ENCODE measurements around the gene GRID1. TPM values are rescaled to one million over a fixed set of nuclear protein-coding genes. Genes with fewer than 3 reads are reported as not detected.

The GRID1 gene
- total and polyA plus RNA-seq, 2 experiments from 2014 or later, result not detected

DNA sequence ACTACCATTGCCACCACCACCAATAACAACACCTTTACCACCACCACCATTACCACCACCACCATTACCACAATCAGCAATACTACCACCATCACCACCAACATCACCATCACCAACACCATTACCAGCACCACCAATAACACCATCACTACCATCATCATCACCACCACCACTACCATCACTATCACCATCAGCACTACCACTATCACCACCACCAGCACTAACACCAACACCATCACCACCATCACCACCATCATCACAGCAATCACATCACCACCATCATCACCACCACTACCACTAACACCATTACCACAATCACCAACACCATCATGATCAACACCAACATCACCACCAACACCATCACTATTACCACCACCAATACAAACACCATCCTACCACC lies 249.5 kb downstream of the GRID1 start:
- no peak for TF ChIP-seq EZH2 (IDR thresholded peaks at IDR 0.05; ENCODE audit: insufficient read depth, poor library complexity, severe bottlenecking)
- TF ChIP-seq EZH2phosphoT487 (IDR thresholded peaks at IDR 0.05; ENCODE audit: insufficient read depth, low read depth), result no peak
- no peak overlapping the region for H3K4me3 ChIP-seq
- no peaks in the 10 kb centered on the region for H3K79me2 ChIP-seq (ENCODE audit: insufficient read depth)
- in situ Hi-C loops (cut with MboI), result no loop called here
- no peak overlapping the region for H2AFZ ChIP-seq
- no peaks in the 10 kb centered on the region for H3F3A ChIP-seq (ENCODE audit: insufficient read depth)
- H3K4me1 ChIP-seq (ENCODE audit: insufficient read depth), result no peaks in the 10 kb centered on the region
- no peak overlapping the region for H3K27ac ChIP-seq
- H3K36me3 ChIP-seq (ENCODE audit: low read depth), result no peaks in the 10 kb centered on the region
- no peak for DNase-seq
- H3K9me3 ChIP-seq (ENCODE audit: low read depth), result no peaks in the 10 kb centered on the region
- no peak overlapping the region for H3K9ac ChIP-seq
- H3K4me2 ChIP-seq (ENCODE audit: unreplicated experiment), result no peak overlapping the region
- H4K20me1 ChIP-seq (ENCODE audit: insufficient read depth), result no peaks in the 10 kb centered on the region
- no peaks in the 10 kb centered on the region for H3K9me2 ChIP-seq (ENCODE audit: insufficient read depth)
- no peaks in the 10 kb centered on the region for H3K27me3 ChIP-seq (replicated peaks; ENCODE audit: insufficient read depth)

DNA sequence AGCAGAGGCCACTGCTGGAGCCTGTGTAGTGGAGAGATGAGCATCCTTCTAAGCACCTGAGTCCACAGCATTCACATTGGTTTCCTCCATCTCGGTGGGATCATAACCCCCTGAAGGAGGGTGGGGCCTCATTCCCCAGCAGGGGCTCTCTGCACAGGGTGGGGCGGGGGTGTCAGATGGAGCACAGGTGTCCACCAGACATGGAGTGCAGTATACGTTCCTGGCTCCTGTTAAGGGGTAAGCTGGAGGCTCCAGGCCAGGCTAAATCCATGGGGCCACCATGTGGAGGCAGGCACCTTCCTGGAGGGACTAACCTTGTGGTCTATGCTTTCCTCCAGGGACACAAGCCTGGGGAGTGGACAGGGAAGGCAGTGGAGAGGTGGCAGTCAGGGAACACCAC lies 252.6 kb downstream of the GRID1 start:
- Histone ChIP-seq H3K9me3 (ENCODE audit: low read depth) (no peaks in the 10 kb centered on the region), H3K36me3 (ENCODE audit: low read depth) (no peaks in the 10 kb centered on the region), H3K4me1 (ENCODE audit: insufficient read depth) (no peaks in the 10 kb centered on the region), H3K27ac (no peak overlapping the region), H3K27me3 (replicated peaks; ENCODE audit: insufficient read depth) (no peaks in the 10 kb centered on the region), H3K9ac (no peak overlapping the region), H3K79me2 (ENCODE audit: insufficient read depth) (no peaks in the 10 kb centered on the region), H3F3A (ENCODE audit: insufficient read depth) (no peaks in the 10 kb centered on the region), H3K9me2 (ENCODE audit: insufficient read depth) (no peaks in the 10 kb centered on the region), H3K4me2 (ENCODE audit: unreplicated experiment) (no peak overlapping the region), H2AFZ (no peak overlapping the region), H3K4me3 (no peak overlapping the region), H4K20me1 (ENCODE audit: insufficient read depth) (no peaks in the 10 kb centered on the region)
- in situ Hi-C loops (cut with MboI), result no loop called here
- 0 to 6% methylated on average over 3 of the region's 3 CpGs for WGBS, 2 experiments (ENCODE audit: low coverage in 1 of 2, low lambda C conversion rate in 2 of 2, missing lambda C conversion rate in 2 of 2)
- TF ChIP-seq EZH2 (IDR thresholded peaks at IDR 0.05; ENCODE audit: insufficient read depth, poor library complexity, severe bottlenecking), result no peak
- TF ChIP-seq EZH2phosphoT487 (IDR thresholded peaks at IDR 0.05; ENCODE audit: insufficient read depth, low read depth), result no peak
- no peak for DNase-seq

DNA sequence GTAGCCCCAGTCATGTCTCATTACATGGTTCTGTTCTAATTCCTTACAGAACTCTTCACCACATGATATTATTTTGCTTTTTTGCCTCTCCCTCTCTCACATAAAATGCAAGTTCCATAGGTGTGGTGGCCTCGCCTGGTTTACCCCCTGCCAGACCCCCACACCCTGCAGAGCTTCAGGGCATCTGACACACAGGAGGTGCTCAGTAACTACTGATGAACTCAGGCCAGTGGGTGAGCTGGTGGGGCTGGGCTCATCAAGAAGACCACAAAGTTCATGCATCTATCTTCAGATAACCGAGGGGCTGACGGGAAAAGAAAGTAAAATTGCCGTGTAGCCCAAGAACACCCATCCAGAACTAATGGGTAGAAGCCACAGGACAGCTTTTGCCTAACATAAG lies 253.1 kb downstream of the GRID1 start:
- 21 to 22% methylated on average over 4 of the region's 4 CpGs for WGBS, 2 experiments (ENCODE audit: low coverage in 1 of 2, low lambda C conversion rate in 2 of 2, missing lambda C conversion rate in 2 of 2)
- H3K79me2 ChIP-seq (ENCODE audit: insufficient read depth), result no peaks in the 10 kb centered on the region
- no peak overlapping the region for H2AFZ ChIP-seq
- H3K9me3 ChIP-seq (ENCODE audit: low read depth), result no peaks in the 10 kb centered on the region
- in situ Hi-C loops (cut with MboI), result no loop called here
- H4K20me1 ChIP-seq (ENCODE audit: insufficient read depth), result no peaks in the 10 kb centered on the region
- no peaks in the 10 kb centered on the region for H3K36me3 ChIP-seq (ENCODE audit: low read depth)
- no peak overlapping the region for H3K27ac ChIP-seq
- no peak overlapping the region for H3K4me3 ChIP-seq
- TF ChIP-seq EZH2 (IDR thresholded peaks at IDR 0.05; ENCODE audit: insufficient read depth, poor library complexity, severe bottlenecking) (no peak), EZH2phosphoT487 (IDR thresholded peaks at IDR 0.05; ENCODE audit: insufficient read depth, low read depth) (no peak)
- H3F3A ChIP-seq (ENCODE audit: insufficient read depth), result no peaks in the 10 kb centered on the region
- no peaks in the 10 kb centered on the region for H3K4me1 ChIP-seq (ENCODE audit: insufficient read depth)
- H3K9ac ChIP-seq, result no peak overlapping the region
- H3K4me2 ChIP-seq (ENCODE audit: unreplicated experiment), result no peak overlapping the region
- no peaks in the 10 kb centered on the region for H3K27me3 ChIP-seq (replicated peaks; ENCODE audit: insufficient read depth)
- DNase-seq, result no peak
- H3K9me2 ChIP-seq (ENCODE audit: insufficient read depth), result no peaks in the 10 kb centered on the region

DNA sequence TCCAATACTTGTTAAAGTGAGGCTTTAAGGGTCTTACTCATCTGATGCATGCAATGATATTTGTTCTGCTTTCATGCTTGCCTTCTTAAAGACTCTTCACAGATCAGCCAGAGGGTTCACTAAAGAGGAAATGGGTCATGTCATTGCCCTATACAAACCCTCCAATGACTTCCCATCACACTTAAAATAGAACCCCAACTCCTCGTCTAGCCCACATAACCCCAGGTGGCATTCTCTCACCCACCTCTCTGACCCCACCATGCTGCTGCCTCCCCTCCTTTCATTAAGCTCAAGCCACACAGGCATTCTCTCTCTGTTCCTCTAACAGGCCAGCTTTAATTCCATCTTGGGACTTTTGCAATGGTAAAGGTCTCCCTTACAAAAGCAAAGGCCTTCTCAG lies 253.6 kb downstream of the GRID1 start:
- TF ChIP-seq EZH2phosphoT487 (IDR thresholded peaks at IDR 0.05; ENCODE audit: insufficient read depth, low read depth), result no peak
- Histone ChIP-seq H3K9ac (no peak overlapping the region), H3K4me2 (ENCODE audit: unreplicated experiment) (no peak overlapping the region), H3K4me3 (no peak overlapping the region), H3K79me2 (ENCODE audit: insufficient read depth) (no peaks in the 10 kb centered on the region), H3K27me3 (replicated peaks; ENCODE audit: insufficient read depth) (no peaks in the 10 kb centered on the region), H2AFZ (no peak overlapping the region), H4K20me1 (ENCODE audit: insufficient read depth) (no peaks in the 10 kb centered on the region), H3K9me2 (ENCODE audit: insufficient read depth) (no peaks in the 10 kb centered on the region), H3F3A (ENCODE audit: insufficient read depth) (no peaks in the 10 kb centered on the region), H3K36me3 (ENCODE audit: low read depth) (no peaks in the 10 kb centered on the region), H3K9me3 (ENCODE audit: low read depth) (no peaks in the 10 kb centered on the region), H3K27ac (no peak overlapping the region), H3K4me1 (ENCODE audit: insufficient read depth) (no peaks in the 10 kb centered on the region)
- no peak for DNase-seq
- 0 to 21% methylated on average over 1 of the region's 1 CpG for WGBS, 2 experiments (ENCODE audit: low coverage in 1 of 2, low lambda C conversion rate in 2 of 2, missing lambda C conversion rate in 2 of 2)
- in situ Hi-C loops (cut with MboI), result no loop called here

DNA sequence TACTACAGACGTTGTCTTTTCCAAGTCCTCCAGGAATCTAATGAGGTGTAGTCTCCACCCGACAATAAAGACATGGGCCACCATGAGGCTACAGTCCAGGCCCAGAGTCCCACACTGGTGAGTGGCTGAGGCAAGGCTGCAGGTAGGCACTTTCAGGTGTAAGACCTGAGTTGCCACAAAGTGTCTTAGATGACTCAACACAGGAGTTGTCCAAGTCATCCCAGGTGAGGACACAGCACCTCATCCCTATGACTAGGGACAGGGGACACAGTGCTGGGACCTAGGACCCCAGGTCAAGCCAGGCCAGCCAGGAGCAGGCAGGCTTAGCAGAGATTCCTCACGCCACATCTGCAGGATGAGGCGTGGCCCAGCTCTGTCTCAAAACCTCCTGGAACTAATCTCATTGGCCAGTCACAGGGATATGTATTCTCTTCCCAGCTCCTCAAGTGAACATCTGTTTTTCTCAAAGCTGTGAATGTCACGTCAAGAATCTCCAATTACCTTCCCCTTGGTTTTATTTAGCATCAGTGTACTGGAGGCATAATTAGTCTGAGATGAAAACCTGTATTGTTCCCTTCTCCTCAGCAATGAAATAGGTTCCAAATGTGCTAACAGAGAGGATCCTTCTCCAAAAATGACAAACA lies 254.6 kb downstream of the GRID1 start:
- 7 to 10% methylated on average over 5 of the region's 5 CpGs for WGBS, 2 experiments (ENCODE audit: low coverage in 1 of 2, low lambda C conversion rate in 2 of 2, missing lambda C conversion rate in 2 of 2)
- Histone ChIP-seq H4K20me1 (ENCODE audit: insufficient read depth) (no peaks in the 10 kb centered on the region), H3K27me3 (replicated peaks; ENCODE audit: insufficient read depth) (no peaks in the 10 kb centered on the region), H2AFZ (no peak overlapping the region), H3K27ac (no peak overlapping the region), H3K4me1 (ENCODE audit: insufficient read depth) (no peaks in the 10 kb centered on the region), H3K79me2 (ENCODE audit: insufficient read depth) (no peaks in the 10 kb centered on the region), H3K9ac (no peak overlapping the region), H3F3A (ENCODE audit: insufficient read depth) (no peaks in the 10 kb centered on the region), H3K4me3 (no peak overlapping the region), H3K9me3 (ENCODE audit: low read depth) (no peaks in the 10 kb centered on the region), H3K9me2 (ENCODE audit: insufficient read depth) (no peaks in the 10 kb centered on the region), H3K36me3 (ENCODE audit: low read depth) (no peaks in the 10 kb centered on the region), H3K4me2 (ENCODE audit: unreplicated experiment) (no peak overlapping the region)
- in situ Hi-C loops (cut with MboI), result no loop called here
- DNase-seq, result no peak
- TF ChIP-seq EZH2 (IDR thresholded peaks at IDR 0.05; ENCODE audit: insufficient read depth, poor library complexity, severe bottlenecking) (no peak), EZH2phosphoT487 (IDR thresholded peaks at IDR 0.05; ENCODE audit: insufficient read depth, low read depth) (no peak)
